ENCODE data around the gene EPHB6. TPM values are rescaled to one million over a fixed set of nuclear protein-coding genes. Genes with fewer than 3 reads are reported as not detected.
A peak's percentile ranks its signal among the peaks of the same experiment; 100 is the strongest.

EPHB6 gene
- total RNA-seq, 1 experiment from 2014 or later: 12.9 TPM

- no peak for DNase-seq (ENCODE audit: low read depth)
These were observed 41.3 kb downstream of the EPHB6 start for GRCh38 chr7:142896151-142896550.

- DNase-seq (ENCODE audit: low read depth): no peak
These were observed 42.0 kb downstream of the EPHB6 start for GRCh38 chr7:142896741-142897379.

GRCh38 chr7:142897691-142898090, 42.8 kb downstream of the EPHB6 start:
- DNase-seq (ENCODE audit: low read depth): no peak

GRCh38 chr7:142898377-142899170, 43.7 kb downstream of the EPHB6 start:
- no peak for DNase-seq (ENCODE audit: low read depth)

DNA sequence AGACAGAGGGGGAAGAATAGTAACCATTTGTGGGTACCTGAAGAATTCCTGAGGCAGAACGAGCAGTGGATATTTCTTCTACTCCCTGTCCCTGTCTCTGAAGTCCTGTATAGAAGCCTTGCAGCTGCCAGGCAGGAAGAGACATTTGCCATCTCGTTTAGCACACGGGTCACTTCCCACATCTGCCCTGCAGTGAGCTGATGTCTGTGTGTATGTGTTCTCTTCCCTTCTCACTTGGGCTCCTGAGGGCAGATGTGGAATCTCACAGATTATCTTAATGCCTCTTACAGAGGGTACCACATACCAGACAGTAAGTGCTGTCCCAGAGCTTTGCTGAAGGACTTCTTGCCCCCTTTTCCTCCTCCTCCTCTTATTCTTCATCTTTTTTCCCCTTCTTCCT, 44.8 kb downstream of the EPHB6 start:
- DNase-seq (ENCODE audit: low read depth): no peak

- DNase-seq (ENCODE audit: low read depth): no peak
These were observed 46.8 kb downstream of the EPHB6 start for GRCh38 chr7:142901426-142902259.

DNA sequence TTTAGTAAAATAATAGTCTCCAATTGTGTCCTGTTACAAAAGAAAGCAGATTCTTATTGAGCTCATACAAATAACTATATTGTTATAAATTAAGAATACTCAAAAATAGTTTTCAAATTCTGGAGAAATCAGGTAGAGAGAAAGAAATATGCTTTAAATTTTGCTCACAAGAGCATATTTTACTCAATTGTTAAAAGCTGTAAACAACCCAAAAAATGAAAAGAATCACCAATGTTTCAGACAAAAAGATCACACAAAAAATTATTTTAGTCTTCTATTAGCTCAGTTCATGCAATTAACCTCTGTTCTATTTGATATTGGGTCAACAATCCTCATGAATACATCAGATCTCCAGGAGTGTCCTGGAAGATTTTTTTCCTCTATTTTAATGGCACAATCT, 49.3 kb downstream of the EPHB6 start:
- DNase-seq (ENCODE audit: low read depth): no peak

DNA sequence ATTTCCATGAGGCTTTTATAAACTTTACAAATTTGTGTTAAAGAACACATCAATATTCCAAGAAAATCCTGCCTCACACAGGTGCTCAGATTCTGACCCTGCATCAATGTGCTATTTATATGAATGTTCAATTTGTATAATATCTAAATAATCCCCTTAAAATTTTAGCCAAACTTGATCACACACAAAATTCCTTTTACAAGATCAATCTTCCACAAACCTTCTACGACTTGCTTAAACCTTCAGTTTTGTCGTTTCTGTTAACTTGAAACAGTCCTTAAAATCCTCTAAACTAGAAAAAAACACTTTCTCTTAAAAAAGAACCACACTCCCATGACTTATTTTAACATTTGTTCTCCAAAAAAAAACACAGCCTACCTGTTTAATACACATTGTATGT, 50.9 kb downstream of the EPHB6 start:
- DNase-seq (ENCODE audit: low read depth): no peak

GRCh38 chr7:142906643-142907042, 51.8 kb downstream of the EPHB6 start:
- DNase-seq (ENCODE audit: low read depth): no peak

- no peak for DNase-seq (ENCODE audit: low read depth)
These were observed 53.4 kb downstream of the EPHB6 start for GRCh38 chr7:142908290-142908689.

DNA sequence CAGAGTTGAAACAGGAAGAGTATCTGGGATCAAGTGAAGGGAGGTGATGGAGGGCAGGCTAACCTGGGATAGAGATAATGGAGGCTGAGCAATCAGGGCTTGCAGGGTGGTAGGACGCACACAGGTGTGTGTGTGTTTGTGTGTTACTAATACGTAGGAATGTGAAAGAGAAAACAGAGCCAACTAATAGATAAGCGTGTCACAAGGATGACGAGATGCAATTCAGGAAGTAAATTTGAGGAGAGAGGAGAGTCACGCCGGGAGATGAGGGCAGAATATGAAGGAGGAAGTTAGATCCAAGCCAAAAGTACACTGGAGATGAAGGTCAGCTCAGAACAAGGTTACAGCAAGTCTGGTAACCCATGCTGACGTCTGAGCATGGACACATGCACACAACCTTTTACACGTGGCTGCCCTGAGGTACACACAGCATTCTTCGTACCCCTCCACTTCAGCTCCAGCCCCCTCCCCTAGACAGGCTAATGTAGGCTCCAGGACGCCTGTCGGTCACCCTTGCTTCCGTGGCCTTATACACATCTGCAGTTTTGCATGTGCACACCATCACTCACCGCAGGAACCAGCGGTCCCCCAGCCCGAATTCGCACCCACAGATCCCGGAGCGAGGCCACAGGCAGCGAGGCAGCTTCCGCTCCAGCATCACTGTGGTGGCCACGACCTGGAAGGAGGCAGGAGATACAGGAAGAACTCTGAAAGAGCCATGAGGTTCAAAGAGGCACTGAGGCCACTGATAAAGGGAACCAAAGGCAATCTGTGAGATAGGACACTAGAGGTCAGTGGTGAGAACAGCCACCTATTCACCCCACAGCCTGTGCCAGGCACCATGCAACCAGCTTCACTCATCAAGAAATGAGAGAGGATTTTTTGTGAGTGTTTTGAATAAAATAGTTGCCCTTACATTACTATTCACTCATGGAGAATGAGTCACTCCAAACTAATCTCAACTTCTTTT, 54.3 kb downstream of the EPHB6 start:
- peak; percentile 53 for DNase-seq (ENCODE audit: low read depth)

GRCh38 chr7:142910031-142910433, 55.2 kb downstream of the EPHB6 start:
- peak; percentile 34 for DNase-seq (ENCODE audit: low read depth)

DNA sequence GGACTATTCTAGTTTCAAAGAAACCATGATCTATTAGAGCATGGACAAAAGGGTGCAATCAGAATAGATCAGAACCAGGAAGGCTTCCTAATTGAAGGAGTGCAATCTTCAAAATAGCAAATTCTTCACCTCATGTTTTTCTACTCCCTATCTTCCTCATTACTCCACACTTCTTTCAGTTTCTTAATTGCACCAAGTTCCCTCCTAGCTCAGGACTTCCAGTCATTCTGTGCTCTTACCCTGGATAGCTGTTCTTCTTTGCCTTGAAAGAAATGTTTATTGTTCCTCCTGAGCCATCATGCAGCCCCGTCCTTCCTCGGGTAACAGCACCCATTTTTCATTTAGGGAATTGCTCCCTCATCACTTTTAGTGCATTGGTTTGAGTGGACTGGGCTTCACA, 55.6 kb downstream of the EPHB6 start:
- no peak for DNase-seq (ENCODE audit: low read depth)

- DNase-seq (ENCODE audit: low read depth): no peak
These were observed 58.2 kb downstream of the EPHB6 start for GRCh38 chr7:142913051-142913450.

- no peak for DNase-seq (ENCODE audit: low read depth)
These were observed 58.7 kb downstream of the EPHB6 start for GRCh38 chr7:142913566-142913965.

GRCh38 chr7:142914121-142914520, 59.2 kb downstream of the EPHB6 start:
- no peak for DNase-seq (ENCODE audit: low read depth)

GRCh38 chr7:142915315-142915714, 60.4 kb downstream of the EPHB6 start:
- no peak for DNase-seq (ENCODE audit: low read depth)

DNA sequence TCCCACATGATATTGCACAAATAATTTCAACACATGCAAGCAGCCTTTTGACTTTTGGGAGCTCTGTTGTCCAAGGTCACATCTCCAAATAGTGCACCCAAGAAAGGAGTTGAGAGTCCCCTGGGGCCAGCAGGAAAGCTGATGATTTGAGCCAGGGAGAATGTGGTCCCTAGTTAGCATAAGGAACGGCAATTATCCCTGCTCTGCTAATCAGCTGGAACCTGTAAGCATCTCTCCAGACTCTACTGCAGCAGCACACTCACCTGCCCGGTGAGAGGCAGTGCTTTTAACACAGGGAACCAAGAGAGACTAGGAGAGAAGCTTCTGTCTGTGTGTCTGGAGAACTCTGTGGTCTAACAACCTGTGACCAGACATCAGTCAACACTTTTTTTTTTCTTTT, 61.6 kb downstream of the EPHB6 start:
- no peak for DNase-seq (ENCODE audit: low read depth)

DNA sequence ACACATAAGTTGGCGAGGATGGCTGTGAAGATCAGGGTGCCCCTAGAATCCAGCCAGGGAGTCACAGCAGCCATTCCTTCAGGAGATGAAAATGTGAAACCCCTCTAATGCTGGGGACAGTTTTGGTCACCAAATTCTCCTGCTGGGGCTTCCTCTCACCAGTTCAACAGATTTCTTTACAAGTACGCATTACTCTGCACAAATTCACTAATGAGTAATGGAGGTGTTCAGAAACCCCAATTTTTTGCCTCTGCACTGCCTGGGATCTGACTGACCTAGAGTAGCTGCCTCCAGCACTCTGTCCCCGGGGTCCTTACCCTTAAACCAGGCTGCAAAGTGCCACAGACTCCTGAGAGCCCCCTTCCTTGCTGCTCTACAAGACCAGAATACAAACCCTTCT, 62.6 kb downstream of the EPHB6 start:
- no peak for DNase-seq (ENCODE audit: low read depth)

DNA sequence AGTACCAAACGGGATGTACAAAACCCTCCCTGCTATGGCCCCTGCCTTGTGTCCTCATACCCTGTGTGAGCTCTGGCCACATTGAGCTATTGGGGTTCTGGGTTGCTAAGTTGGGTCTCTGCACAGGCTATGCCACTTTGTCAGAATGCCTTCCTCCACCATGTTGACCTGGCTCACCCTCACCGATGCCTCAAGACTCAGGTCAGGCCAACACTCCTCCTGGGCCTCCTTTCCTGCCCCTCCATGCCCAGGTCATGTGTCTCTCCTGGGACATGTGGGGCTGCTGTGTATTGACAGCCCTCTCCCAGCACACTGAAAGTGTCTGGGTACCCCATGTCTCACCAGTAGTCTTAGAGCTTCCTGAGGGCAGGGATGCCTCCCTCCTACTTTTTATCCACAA, 64.0 kb downstream of the EPHB6 start:
- DNase-seq (ENCODE audit: low read depth): no peak

DNA sequence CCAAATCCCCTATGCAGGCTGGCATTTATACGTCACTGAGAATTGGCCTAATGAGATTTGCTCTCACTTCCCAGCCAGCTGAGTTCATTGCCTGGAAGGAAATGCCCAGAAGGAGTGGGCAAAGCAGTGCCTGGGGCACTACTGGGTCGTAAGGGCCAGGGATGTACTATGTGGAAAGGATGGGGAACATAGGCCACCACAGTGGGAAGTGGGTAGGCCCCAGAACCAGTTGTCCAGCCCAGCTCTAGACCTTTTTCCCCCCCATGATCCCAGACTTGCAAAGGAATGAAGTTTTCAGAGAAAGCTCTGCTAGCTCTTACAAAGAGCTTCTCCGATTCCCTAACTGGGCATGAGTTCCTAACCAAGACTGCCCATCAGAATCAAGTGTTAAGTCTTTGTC, 64.8 kb downstream of the EPHB6 start:
- no peak for DNase-seq (ENCODE audit: low read depth)

Data from Daoy (cell line).